ENCODE results near the gene HDHD2.
"Not testable (repeated sequence)": the region's sequence is repeated elsewhere in the genome, so short reads cannot be mapped to it uniquely, and the experiment has no call there.

Gene HDHD2, protein sequence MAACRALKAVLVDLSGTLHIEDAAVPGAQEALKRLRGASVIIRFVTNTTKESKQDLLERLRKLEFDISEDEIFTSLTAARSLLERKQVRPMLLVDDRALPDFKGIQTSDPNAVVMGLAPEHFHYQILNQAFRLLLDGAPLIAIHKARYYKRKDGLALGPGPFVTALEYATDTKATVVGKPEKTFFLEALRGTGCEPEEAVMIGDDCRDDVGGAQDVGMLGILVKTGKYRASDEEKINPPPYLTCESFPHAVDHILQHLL

DNA sequence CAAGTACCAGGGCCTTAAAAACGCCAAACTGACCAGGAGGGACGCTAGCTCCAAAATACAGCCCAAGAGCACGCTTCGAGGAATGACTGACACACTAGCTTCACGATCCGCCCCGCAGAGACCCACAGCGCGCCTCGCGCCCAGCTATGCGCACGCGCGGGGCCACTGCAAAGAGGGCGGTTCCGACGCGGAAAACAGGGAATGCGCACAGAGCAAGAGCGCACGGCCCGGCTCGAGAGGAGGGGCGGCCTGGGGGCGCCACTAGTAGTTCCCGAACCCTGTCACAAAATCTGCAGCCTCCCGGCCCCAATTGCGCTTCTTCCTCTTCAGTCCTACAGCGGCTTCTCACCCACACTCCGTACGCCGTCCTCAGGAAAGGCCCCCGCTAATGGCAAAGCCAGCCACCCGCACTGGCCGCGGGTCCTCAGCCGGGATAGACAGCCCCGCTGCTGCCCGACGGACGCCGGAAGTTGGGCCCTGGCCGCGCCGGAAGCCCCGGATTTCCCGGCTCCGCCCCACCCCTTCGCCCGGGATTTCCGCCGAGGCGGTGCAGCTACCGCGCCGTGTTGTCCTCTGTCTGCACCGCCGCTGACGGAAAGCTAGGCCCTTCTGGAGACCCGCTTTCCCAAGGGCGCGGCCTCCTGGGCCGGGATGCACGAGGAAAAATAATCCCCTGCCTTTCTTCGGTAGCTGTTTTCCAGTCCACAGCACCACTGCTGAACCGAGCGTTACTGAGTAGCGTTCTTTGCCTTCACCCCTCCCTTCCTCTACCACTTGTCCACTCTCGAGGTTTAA is at the start of gene HDHD2:
Gene HDHD2, minus strand, starts transcription at position 472 of the 795 bp plus-strand sequence. CDS start 14,061 bp downstream, outside the sequence.
- peak; percentile 84 for DNase-seq

DNA sequence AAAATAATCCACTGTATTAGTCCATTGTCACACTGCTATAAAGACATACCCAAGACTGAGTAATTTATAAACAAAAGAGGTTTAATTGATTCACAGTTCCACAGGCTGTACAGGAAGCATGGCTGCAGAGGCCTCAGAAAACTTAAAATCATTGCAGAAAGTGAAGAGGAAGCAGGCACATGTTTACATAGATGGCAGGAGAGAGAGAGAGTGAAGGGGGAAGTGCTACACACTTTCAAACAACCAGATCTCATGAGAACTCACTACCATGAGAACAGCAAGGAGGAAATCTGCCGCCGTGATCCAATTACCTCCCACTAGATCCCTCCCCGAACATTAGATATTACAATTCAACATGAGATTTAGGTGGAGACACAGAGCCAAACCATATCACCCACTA is 45.7 kb upstream of the HDHD2 start:
- DNase-seq, result not testable (repeated sequence)

DNA sequence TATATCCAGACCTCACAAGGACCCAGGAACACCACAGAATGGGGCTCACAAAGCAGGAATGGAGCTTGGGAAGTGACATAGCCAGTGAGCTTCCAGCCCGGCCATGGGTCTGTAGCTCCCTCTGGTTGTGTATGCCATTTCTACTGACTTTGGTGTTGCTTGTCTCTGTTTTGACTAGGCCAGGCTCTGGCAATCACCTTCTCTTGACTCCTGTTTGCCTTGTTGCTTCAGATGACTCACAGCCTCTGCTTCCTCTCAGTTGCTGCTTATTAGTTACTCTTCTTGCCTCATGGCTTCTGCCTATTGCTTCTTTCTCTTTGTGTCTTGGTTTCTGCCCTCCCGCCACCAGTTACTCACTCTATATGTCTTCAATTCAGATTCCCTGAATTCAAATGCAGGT is 41.7 kb upstream of the HDHD2 start:
- no peak for DNase-seq

DNA sequence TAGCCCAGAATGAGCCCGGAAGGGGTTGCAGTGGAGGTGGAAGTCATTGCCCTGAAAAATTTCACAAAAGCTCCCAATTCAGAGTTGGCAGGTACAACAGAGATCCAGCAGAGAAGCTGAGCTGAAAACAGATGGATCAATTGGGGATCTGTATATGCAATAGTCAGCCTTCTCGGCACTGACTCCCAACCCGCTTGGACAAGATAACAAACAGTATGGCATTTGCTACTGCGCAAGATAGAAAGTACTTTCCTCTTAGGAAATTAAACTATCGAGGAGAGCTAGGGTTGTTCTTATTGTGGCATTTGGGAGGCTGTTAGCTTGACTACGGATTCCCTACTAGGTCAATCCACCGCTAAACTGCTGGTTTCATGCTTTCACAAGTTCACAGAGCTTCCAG is 37.4 kb upstream of the HDHD2 start:
- no peak for DNase-seq

DNA sequence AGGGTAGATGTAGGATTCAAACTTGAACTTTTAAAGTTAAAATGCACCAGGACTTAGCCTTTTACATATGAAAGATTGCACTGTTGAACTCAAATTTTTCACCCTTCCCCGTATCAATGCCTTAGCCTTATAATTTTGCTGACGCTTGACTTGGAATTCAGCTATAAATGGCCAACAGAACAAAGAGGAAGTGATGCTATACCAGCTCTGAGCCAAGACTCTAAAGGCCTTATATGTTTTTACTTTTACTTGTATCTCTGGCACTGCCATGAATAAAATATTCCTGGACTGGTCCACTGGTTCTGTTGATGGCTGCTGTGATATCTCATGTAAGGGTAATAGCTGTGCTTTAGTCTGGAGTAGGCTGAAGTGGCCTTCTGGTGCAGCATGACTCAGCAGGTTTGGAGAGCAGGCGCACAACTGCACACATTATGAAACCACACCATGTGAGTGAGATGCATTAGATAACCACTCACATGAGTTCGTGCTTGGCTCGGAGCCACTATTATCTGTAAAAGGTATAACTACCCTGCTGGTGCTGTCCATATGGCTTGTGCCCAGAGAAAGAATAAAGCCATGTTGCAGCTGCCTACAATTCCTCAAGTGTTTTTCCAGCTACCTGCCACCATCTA is 34.2 kb upstream of the HDHD2 start:
- DNase-seq, result peak; percentile 25

DNA sequence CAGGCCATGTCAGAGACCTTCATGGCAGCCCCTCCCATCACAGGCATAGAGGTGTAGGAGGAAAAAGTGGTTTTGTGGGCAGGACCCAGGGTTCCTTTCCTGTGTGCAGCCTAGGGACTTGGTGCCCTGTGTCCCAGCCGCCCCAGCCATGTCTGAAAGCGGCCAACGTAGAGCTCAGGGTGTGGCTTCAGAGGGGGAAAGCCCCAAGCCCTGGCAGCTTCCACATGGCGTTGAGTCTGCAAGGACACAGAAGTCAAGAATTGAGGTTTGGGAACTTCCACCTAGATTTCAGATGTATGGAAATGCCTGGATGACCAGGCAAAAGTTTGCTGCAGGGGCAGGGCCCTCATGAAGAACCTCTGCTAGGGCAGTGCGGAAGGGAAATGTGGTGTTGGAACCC is 31.9 kb upstream of the HDHD2 start:
- DNase-seq, result not testable (repeated sequence)

DNA sequence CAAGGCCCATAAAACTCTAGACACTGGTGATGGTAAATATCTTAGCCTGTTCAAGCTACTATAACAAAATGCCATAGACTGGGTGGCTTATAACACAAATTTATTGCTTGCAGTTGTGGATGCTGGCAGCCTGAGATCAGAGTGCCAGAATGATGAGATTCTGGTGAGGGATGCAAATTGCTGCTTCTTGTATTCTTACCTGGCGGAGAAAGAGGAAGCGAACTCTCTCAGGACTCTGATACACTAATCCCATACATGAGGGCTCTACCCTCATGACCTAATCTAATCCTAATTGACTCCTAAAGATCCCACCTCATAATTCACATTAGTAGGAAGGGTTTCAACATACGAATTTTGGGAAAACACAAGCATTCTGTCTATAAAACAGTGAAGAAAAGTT is 30.5 kb upstream of the HDHD2 start:
- DNase-seq, result no peak

DNA sequence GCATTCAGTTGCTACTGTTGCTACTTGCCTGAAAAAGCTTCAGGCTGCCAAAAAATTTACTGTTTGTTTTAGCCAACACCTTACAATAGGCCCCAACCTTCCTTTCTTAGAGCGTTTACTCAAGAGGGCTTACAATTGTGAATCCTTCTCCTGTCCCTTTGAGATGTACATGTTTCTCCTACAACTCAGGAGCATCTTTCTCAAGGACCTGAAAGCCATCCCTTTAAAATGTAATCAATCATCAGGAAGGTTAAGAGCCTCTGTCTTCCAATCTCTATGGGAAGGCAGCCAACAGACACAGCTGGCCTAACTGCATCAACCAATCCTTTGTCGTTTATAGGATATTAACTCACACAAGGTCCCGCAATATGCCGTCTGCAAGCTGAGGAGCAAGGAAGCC is 29.2 kb upstream of the HDHD2 start:
- DNase-seq, result no peak

DNA sequence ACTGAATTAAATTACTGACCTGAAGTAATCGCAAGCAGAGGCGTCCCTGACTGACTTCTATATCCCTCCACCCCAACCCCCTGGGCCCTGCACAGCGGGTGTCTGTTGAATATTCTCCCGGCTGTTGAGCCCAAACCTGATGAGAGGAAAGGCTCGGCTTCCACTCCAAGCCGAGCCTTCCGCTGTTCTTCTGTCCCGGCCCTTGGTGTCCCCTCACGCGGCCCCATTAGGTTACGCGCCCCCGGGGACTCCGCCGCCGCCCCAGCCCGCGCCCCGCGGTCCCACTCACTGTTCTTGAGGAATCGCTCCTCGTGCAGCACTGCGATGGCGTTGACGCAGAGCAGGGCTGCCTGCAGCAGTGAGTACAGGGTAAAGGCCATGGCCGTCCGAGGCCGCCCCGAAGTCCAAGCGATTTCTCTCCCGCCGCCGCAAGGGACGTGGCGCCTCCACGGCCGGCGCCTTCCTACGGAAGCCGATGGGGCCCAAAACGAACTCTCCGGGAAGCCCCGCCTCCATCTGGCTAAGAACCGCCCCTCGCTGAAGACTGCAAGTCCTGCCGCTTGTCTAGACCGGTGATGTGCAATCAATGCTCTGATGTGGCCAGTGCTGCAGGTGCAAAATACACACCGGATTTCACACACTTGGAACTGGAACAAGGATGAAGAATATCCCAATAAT is 25.7 kb upstream of the HDHD2 start, which contains the start of gene IER3IP1:
Gene IER3IP1, minus strand, starts transcription at position 467 of the 678 bp plus-strand sequence. Its CDS starts 87 bp downstream, at position 380.
- DNase-seq, result peak; percentile 92

DNA sequence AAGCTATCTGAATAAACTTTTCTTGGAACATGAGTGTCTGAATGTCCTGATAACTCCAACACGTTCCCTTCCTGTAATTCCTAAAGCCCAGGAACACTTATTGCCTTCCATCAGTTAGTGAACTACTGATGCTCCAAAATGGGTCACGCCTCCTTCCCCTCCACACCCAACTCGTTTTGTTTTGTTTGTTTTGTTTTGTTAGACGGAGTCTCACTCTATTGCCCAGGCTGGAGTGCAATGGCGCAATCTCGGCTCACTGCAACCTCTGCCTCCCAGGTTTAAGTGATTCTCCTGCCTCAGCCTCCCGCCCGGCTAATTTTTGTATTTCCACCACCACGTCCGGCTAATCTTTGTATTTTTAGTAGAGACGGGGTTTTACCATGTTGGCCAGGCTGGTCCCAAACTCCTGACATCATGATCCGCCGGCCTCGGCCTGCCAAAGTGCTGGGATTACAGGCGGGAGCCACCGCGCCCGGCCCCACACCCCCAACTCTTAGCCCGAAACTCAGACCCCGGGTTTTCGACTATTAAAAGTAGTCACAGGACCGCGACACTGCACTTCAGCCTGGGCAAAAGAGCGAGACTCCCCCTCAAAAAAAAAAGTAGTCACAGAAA is 25.1 kb upstream of the HDHD2 start:
- no peak for DNase-seq

DNA sequence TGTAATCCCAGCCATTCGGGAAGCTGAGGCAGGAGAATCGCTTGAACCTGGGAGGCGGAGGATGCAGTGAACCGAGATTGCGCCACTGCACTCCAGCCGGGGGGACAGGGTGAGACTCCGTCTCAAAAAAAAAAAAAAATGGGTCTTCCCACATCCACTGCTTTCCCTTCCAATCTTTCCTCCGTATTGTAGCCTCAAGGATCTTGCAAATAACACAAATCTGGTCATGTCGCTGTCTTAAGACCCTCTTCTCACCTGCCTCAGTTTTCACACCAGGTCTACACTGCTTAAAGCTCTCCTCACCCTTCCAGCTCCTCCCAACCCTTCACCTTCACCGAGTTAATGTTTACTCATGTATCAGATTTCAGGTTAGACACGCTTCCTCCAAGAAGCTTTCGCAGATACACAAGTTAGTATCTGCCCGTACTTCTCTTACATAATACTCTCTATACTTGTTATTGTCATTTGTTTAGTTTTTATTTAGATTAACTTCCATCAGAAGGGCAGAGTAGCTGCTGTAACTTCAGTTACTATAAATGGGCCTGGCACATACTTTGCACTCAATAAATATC is 24.3 kb upstream of the HDHD2 start:
- DNase-seq, result no peak

DNA sequence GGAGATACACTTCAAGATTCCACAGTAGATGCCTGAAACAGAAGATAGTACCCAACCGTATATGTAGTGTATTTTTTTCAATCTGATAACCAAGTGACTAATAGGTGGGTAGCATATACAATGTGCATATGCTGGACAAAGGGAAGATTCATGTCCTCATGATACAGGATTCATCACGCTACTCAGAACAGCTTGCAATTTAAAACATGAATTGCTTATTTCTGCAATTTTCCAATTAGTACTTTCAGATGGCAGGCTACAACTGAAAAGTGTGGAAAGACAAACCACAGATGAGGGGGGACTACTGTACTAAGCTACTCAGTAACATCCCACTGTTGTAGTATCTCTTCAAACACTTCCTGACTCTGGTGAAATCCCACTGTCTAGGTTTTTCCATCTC is 22.2 kb upstream of the HDHD2 start:
- DNase-seq, result no peak

DNA sequence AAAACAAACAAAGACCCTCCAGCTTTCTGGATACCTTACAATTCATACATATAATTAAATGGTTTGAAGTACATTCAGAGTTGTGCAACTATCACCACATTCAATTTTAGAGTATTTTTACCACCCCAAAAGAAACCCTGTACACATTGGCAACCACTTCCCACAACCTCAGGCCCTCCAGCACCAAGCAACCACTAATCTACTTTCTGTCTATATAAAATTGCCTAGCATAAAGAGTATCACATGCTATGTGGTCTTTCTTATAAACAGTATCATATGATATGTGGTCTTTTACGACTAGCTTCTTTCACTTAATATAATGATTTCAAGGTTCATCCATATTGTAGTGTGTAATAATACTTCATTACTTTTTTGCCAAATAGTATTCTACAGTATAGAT is 18.6 kb upstream of the HDHD2 start:
- no peak for DNase-seq

DNA sequence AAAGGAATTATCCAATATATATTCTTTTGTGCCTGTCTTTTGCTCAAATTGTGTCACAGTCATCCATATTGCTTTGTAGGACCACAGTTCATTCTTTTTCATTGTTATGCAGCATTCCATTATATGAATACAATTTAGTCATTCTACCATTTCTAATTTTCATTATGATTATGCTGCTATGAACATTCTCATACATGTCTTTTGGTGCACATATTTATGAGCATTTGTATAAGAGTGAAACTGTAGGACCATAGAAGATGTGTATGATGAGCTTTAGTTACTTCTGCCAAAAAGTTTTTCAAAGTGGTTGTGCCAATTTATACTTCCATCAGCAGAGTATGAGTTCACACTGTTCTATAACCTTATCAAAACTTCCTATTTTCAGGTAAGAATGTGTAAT is 18.2 kb upstream of the HDHD2 start:
- no peak for DNase-seq

DNA sequence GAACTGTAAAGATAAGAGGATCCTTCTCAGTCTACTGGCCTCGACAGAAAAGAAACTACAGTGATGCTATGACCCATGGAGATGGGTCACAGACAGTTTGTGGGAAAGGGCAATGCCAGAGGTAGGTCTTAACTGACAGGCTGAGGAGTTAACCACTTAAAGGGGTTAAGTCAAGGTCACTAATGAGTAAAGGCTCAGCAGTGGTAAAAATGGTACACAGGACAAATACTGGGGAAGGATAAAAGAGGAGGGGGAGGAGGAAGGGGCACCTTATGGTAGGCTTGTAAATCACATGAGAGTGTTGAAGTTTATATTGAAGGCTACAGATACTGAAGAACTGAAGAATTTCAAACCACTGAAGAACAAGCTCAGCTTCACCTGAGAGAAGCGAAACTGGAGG is 16.0 kb upstream of the HDHD2 start:
- DNase-seq, result no peak

DNA sequence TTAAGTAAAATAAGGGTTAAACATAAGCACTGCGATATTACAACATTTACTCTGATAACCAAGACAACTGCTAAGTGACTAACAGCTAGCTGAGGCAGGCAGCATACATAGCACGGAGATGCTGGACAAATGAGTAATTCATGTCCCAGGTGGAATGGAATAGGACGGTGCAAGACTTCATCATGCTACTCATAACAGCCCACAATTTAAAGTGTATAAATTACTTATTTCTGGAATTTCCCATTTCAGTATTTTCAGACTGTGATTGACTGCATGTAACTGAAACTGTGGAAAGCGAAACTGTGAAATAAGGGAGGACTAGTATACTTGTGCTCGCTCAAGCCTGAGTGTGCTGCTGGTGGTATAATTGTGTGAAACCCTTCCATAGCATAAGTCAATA is 12.9 kb upstream of the HDHD2 start:
- DNase-seq, result peak; percentile 54

DNA sequence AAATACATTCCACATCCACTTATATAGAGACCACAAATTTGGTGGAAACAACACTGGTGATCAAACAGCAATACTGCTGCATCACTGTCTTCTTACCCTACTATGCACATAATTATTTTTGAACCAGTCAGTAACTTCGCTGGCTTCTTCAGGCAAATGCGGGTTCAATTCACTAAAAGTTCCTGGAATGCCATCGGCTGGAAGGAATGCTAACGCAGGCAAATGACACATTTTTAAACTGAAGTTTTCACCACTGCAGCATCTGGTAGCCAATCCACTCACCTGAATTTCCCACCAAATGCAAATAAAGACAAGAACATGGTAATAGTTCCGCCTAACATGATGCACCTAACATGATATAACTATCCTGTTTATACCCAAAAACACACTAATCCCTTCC is 10.0 kb upstream of the HDHD2 start:
- no peak for DNase-seq

DNA sequence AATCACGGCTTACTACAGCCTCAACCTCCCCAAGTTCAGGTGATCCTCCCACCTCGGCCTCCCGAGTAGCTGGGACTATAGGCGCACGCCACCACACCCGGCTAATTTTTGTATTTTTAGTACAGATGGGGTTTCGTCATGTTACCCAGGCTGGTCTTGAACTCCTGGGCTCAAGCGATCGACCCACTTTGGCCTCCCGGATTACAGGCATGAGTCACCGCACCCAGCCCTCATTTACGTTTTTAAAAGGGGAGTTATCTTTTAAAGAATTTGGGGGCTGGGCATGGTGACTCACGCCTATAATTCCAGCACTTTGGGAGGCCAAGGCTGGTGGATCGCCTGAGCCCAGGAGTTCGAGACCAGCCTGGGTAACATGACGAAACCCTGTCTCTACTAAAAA is 8.1 kb upstream of the HDHD2 start:
- DNase-seq, result not testable (repeated sequence)

DNA sequence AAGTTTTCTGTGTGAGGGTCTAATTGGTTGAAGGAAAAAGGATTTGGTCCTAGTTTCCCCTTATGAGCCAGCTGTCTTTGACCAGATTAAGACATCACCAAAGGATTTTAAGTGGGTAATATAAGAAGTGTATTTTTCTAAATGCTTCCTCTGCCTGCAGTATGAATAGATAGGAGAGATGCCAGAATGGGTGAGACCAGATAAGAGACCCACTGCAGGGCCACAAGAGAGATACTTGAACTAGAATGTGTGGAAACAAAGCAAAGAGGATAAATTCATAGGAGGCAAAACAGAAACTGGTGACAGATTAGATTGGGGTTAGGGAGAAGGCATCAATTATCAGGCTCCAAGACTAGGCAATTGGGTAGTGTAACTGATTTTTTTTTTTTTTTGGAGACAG is 1.1 kb upstream of the HDHD2 start:
- DNase-seq, result no peak

DNA sequence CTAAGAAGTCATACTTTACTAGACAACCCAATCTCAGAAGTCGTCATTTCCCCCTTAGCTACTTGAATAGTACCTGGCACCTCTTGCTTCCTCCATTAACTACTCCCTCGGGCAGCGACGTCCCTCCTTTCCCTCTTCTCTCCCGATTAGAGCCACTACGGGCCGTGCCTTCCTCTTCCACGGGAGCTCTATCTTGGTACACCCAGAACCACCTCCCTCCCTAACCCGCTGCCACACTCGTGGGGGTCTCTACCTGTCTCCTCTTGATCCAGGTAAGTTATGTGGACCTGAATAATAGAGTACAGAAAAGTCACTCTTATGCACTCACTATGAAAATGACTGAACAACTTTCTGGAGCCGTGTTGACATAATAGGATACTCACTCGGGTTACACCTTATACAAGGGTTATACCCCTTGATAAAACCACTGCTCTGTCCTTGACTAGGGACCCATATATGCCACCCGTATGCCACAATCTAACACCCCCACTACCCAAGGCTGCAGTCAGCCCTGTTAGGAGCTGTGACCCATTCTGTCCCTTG is 595 bp upstream of the HDHD2 start:
- DNase-seq, result no peak

DNA sequence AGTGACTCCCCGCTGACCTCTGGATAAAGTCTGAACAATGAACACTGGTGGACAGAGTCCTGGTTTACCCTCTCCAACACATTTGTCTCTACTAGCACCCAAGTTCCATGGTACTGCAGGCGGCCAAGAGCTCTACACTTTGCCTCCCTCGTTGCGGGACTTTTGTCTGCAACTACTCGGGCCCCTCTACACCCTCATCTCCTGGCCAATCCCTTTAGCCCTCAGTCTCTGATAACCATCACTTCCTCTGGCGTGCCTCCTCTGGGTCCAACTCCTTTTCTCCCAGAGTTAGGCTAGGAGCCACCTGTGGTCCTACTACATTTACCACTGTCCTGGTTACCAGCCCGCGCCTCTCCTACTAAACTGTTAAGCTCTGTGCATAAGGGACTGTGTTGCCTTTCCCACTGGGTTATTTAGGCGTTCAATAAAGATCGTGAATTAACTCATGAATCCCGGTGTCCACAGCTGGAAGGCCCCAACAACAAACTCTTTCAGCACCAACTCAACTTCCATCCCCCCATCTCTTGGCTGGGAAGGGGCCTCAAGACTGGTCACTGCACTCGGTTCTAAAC is 757 bp downstream of the HDHD2 start:
- DNase-seq, result no peak

DNA sequence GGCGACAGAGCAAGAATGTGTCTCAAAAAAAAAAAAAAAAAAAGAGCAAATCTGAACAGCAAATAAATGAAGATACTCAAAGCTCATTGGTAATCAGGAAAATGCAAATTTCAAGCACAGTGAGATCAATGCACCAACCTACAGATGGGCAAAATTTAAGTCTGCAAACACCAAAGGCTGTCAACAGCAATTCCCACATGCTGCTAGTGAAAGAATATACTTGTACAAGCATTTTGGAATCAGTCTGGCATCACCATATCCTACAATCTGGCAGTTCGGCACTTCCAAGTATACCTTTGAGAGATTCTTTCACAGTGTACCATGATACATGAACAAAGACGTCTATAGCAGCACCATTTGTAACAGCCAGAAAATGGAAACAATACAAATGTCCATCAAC is 4.1 kb downstream of the HDHD2 start:
- no peak for DNase-seq
